HG03066 (cell line): ENCODE data around the gene RAB6B.

Source experiments
- ATAC-seq: cut with Tn5 transposase; IDR thresholded peaks from one replicate; pipeline ENCODE4 v1.9.1; 2021; ENCODE audit warnings: low read depth; ENCODE audit not compliant: unreplicated experiment

The RAB6B gene

DNA sequence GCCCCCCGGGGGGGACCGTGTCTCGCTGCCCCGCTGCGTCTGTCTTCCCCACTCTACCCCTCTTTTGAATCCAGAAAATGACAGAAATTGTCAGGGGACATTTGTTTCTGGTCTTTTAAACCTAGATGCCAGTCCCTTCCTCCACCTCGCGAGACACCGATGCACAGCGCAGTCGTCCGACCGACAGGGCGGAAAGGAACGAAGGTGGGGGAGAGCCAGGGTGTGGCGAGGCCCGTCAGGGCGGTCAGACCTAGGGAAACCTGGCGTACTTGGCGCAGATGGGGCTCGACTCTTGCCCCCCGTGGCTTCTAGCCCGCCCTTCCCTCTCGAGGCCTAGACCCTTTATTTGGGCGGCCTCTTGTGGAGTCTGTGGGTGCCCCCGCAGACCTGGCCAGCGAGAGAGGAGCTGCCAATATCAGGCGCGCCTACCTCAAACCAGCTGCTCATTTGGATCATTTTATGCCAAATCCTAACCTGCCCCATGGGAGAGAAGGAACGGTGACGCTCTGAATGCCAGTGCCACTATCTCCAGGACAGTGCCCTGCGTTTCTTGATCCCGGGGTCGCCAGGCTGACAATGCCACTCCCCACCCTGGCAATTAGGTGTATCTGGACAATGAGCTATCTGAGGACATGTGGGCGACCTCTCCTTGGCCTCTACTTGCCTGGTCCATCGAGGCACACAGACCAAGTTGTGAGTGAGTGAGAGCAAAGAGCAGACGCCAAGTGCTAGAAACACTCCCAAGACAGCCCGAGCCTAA is 500 bp upstream of the RAB6B start:
- ATAC-seq = no peak

DNA sequence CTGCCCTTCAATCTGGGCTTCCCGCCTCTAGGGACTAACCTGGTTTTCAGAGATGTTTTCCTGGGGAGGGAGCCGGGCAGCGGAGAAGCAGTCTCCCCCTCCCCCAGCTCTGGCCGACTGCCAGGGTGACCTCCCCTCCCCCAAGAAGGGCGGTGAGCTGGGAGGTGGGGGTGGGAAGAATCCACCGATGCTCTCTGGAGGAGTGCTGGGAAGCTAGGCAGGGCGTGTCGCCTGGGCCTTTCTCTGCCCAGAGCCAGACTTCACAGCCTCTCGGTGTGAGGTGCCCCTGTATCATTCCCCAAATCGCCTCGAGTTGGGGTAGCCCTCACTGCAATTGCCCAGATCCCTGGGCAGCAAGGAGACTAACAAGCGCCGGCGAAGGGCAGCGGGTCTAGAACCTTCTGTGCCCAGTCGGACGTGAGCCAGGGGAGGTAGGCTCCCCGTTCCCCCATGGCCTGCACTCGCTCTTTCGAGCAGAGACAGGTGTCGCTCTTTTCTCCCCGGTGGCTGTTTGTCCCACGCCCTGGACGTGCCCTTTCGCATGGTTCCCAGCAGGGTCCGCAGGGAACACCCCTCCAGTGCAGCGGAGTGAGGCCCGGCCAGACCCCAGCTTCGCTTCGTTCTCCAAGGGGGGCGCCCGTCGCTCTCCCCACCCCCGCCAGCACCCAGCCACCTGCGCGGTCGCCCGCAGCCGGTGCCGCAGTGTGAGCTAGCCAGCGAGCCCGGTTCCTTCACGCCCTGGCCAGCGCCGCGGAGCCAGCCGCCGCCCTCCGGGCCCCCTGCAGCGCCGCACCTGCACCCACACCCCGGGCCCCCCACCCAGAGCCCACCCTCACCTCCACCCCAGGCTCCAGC is 1.1 kb downstream of the RAB6B start:
- ATAC-seq = no peak

DNA sequence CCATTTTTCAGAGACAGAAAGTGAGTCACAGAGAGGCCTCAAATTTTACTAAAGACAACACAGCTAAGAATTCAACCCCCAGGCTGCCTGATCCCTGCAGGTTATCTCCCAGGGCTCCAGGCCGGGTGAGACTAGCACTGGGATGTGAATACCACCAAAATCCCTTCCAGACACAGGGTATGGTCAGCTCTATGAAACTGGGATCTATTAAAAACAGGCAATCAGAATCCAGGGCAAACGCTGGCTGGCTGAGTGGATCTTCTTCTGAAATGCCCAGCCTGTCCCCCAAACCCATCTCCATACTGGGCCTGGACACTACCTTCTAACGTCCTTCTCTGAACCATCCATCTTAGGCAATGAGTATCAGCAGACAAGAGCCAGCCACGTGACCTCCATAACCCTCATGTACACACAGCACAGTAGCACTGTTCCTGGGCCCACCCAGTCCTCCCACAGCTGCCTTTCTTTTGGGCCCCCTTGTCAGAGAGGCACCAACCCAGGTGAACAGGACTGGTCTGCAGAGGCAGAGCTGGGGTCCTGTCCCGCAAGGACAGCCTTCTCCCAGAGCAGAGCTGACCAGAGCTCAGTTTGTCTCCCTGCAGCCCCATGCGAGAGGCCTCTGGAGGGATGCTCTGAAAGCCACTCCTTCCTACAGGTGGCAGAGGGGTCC is 1.9 kb downstream of the RAB6B start:
- ATAC-seq = no peak

DNA sequence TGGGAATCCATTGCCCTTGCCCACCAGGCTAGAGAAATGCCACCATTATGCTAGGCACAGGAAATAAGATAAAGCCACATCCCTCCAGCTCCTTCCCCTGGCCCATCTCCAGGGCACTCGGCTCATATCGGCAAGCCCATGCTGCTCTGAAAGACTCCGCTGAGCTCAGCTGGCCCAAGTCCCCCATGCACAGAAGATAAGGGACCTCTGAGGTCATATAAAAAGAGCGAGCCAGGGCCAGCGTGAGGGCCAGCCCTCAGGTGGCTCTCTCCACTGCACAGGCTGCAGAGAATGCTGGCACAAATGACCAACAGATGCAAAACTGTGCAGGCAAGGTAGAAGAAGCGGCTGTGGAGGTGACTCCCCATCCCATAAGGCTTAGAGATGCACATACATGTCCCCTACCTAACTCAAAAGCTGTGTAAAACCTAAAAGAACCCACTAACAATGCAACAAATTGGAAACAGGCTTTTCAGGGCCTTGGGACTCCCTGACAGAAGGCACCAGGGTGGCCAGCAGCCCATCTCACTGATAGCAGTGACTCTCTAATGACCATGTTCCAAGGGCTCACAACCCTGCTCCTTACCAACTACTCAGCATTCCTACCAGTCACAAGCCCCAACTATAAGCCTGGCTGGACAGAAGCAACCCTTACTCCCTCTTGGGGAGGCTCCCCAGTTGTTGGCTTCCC is 3.0 kb downstream of the RAB6B start:
- no peak for ATAC-seq

DNA sequence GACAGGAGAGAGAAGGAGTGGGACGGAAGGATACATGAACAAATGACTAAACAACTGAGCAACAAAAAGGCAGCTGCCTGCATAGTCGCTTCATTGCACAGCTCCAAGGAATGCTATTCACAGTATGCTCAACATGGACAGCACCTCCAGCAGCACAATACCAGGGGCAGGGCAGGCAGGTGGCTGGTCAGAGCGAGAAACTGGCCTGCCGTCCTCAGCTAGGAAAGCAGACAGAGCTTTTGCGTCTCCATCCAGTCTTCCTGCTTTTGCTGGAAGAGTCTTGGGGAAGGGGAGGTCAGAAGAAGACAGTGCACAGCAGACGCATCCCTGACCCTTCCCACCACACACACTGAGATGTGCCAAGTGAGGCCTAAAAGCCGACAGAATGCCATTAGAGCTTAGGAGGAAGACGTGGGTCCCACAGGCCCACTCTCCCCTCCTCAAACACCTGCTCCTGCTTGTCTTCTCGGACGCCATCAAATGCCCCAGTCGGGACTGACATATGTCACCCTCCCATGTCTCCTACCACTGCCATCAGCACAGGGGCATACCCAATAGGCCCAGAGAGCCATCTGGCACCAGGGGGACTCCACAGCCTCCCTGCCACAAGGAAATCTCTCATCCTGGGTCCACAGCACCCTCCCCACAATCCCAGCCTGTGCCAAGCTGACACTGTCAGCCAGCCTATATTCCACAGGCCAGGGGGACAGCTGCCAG is 3.9 kb downstream of the RAB6B start:
- no peak for ATAC-seq

DNA sequence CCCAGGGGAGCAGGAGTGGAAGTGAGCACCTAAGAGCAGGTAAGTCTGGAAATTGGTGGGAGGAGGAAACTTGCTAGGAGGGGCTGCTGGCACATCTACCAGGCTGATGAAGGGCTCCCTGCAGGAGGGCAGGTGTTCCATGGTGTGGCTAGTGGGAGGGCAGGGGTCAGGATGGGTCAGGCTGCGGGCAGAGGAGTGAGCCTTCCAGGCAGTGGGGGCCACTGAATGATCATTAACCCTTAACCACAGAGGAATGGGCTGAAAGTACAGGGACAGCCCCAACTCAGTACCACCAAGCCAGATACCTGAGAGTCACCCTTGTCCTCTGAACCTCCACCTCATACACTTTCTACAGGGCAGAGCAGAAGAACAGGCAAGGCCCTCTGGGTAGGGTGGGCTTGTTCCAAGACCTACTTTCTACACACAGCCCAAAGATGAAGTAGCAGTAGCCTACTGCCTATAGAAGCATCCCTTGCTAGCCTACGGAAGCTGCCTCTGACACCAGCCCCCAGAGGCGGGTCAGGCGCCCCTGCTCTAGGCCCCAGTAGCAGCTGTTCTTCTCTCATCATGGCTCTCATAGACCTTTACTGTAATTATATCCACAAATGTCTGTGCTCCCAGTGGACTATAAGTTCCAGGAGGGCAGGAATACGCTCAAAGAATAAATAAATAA is 4.6 kb downstream of the RAB6B start:
- ATAC-seq = no peak

DNA sequence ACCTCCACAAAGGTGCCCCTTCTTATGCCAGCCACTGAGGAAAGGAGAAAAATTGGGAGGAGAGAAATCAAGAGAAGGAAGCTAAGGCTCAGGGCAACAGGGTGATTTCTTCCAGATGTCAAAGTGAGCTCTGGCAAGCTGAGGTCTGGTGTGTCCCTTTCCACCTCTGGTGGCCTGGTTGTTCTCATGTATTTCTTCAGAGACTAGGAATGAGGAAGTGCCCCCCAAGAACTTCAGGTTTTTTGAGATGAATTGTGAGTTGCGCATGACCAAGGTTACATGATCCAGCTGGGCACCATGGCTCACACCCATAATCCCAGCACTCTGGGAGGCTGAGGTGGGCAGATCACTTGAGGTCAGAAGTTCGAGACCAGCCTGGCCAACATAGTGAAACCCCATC is 5.6 kb downstream of the RAB6B start:
- ATAC-seq = no peak

DNA sequence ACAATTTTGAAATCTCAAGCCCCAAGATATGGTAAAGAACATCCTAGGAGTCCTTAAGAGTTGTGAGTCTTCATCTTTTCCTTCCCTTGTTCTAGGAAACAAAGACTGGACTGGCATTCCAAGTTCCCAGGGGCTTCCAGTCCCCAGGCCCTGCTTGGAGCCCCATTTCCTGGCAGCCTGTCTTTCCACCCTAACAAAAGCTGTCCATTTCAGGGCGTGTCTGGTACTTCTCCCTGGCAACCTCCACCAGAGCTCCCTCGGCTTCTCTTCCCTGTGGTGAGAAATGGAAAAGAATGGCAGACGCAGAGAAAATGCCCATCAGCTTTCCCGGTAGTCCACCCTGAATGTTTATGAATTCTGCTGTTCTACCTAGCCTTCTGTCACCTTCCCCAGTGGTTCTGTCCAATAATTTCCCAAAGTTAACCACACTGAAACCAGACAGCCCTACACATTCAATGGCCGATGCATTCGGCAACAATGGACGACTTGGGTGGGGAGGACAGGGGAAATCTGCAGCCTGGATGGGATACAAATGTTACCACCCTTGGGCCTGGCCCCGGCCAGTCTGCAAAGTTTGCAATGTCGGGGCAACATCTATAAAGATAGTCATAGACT is 6.8 kb downstream of the RAB6B start:
- no peak for ATAC-seq

DNA sequence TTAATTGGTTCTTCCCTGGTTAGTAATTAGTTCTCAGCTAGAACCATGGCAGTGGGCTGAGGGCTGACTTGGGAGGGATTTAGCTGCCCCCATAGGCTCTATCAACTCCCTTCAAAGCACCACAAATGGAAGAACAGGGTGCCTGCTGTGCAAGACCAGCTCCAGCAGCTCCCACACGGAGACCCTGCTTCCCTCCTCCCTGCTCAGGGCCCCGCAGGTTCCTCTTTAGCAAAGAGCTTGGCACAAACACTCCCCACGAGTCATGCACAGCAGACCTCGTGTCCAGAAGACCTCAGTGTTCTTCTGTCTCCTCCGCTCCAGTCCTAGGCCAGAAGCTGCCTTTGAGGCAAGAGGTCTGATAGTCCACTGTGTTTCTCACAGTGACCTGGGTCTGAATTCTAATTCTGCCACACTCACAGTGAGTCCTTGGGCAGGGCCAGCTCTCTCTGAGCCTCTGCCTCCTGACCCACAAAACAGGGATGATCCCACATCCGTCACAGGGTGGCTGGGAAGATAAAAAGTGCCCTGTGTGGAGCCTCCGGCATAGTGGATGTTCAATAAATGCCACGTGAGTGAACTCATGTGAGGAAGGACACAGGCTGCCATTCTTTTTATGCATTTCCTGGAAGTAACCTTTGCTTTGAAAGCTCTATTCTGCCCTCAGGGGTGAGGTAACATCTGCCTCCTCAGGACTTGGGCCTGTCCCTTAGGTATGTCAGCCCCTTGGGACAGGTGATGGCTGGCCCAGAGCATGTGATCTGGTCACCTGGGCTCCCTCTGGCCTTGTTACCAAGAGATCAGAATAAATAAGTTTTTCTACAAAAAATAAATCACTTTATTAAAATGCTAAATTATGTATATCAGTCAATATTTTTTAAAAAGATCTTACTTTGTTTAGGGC is 7.6 kb downstream of the RAB6B start:
- ATAC-seq = no peak

DNA sequence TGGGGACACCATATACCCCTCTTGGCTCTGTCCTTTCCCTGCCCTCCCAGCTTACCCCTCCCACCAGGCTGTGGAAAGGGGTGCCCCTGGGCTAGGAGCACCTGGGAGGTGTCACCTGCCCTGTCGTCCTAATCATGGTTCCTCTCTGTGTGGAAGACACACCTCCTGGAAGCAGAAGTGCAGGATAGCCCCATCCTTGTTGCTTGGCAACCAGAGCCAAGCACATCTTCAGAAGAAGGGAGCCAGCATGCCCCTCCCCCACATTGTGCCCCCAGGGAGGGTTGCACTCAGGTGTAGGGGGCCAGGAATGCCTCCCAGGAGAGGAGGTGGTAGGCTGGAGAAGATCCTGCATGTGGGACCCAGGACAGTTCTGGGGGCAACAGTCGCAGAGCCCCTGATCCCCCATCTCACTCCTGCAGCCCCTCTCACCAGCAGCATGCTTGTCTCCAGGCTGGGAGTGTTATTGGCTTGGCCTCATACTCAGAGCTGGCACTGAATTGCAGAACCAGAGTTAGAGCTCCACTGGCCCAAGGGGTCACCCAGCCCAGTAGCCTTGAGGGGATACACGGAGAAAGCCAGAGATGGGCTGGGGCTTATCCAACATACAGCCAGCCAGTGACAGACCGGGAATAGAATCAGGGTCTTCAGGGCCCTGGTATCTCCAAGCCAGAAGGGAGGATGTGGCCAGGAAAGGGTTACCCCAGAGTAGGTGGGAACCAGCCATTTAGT is 8.4 kb downstream of the RAB6B start:
- ATAC-seq = no peak

DNA sequence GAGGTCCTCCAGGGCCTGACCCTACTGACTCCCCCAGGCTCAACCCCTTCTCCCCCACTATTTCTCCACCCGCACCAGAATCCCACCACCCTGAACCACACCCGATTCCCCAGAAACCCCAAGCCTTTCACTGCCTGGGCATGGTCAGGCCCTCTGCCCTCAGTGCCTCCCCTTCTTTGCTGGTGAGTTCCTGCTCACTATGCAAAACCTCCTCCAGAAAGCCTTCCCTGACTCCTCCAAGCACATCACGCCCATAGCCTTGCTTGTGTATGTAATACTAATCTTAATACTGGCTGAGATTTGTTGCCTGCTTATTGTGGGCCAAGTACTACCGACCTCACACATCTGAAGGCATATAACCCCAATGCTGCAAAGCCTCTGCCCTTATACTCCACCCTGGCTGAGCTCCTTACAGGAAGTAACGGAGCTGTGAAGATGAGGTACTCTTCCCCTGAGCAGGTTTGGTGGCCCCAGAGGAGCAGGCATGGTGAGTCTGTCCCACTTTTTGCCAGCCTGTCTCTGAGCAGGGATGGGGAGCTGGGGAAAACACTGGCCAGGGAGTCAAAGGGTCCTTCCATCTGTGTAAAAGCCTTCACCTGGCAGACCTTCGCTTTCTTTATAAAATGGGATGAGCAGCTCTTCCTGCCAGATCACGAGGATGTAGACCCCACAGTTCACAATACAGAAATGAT is 9.5 kb downstream of the RAB6B start:
- ATAC-seq = no peak

DNA sequence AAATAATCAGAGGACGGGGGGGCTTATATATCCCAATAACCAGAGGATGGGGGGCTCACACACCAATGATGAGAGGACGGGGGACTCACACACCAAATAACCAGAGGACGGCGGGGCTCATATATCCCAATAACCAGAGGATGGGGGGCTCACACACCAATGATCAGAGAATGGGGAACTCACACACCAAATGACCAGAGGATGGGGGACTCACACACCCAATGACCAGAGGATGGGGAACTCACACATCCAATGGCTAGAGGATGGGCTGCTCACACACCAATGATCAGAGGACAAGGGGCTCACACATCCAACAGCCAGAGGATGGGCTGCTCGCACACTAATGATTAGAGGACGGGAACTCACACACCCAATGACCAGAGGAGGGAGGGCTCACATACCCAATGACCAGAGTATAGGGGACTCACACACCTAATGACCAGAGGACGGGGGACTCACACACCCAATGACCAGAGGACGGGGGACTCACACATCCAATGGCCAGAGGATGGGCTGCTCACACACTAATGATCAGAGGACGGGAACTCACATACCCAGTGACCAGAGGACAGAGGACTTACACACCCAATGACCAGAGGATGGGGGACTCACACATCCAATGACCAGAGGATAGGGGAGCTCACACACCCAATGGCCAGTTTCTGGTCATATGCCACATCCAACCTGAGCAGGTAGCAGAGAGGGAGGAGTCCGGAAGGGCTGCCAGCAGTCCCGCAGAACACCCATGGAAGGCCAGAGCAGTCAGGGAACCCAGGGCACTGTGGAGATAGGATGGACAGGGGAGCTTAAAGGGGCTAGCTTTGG is 10.6 kb downstream of the RAB6B start:
- no peak for ATAC-seq

DNA sequence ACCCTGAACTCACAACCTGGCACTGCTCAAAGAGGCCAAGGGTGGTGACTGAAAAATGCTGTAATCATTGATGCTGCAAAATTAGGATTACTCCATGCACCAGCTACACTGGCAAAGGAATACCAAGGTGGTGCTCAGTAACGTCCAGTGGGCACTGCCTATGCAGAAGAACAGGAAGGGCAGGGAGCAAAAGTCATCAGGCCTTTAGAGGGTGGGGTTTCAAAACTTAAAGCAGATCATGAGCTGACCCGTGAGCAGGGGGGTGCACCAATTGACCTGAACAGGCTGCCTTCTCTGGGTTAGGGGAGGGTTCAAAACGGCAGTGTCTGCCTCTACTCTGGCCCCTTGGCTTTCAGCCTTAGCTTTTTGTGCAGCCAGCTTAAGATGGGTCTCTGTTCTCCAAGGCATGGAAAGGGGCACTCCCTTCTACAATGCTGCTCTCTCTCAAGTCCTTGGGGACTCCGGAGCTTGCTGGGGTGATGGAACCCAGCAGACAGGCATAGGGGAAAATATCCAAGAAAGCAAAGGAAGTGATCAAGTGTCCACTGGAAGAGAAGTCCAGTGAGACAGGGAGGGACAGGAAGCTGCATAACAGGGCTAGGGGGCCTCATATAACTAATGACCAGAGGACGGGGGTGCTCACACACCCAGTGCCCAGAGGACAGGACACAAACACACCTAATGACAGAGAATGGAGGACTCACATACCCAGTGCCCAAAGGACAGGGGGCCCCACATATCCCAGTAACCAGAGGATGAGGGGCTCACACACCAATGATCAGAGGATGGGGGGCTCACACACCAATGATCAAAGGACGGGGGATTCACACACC is 11.4 kb downstream of the RAB6B start:
- no peak for ATAC-seq

DNA sequence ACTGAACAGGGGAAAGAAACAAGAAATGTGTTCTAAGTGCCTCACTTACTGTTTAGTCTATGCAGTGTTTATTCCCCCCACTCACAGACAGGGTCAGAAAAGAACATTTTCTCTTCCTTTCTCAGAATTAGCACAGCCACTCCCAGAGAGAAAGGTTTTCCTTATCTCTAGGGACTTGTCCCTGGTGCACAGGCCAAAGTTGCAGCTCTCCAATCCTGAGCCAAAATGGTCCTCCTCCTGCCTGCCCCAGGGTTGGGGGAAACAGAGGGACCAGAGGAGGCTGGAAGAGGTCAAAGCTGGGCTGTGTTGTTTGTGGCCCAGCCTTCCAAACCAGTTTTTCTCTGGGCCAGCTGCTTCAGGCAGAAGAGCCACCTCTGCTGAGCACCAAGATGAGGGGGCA is 12.0 kb downstream of the RAB6B start:
- no peak for ATAC-seq

DNA sequence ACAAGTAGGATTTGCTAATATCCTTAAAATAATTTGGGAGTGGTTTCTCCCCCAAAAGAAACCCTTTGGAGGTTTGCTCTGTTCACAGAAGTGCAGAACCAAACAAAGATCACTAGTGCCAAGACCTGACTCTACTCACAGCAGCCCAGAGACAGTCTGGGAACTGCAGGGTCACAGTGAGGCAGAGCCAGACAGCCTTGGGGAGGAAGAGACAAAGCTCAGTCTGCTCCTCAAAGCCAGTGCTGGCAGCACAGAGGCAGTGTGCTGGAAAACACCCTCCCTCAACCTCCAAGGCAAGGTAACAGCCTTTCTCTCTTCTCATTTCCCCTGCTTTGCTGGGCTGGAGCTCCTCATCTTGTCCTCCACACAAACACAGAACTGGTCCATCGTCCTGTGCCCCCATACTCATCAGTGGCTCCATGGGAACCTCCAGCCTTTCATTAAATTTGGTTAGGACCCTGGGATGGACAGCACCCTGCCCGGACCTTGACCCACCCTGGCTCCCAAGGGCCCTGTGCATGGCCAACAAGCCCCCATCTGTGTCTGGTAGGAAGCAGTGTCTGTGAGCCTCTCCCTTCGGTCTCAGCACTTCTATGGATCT is 12.6 kb downstream of the RAB6B start:
- ATAC-seq = no peak
